Astrocyte (in vitro differentiated cells and primary cell): Measurements from ENCODE around the gene SPATA24. TPM values are rescaled to one million over a fixed set of nuclear protein-coding genes. Genes with fewer than 3 reads are reported as not detected.

Source experiments
- DNase-seq: peaks from one replicate; pipeline ENCODE4 v3.0.0-alpha.2; 2010; ENCODE audit warnings: low read depth
- FAIRE-seq: peaks from 2 replicates; lab custom pipeline; 2011; peaks lifted over from hg19 to GRCh38; lab: Jason Lieb, UNC
- H2AFZ ChIP-seq: 2 replicates; pipeline ENCODE4 v1.6.0; 2012; ENCODE audit warnings: low read depth, low read length, inconsistent platforms
- H3K27ac ChIP-seq: 2 replicates; pipeline ENCODE4 v1.5.1; 2011; ENCODE audit warnings: low read depth, low read length, inconsistent platforms
- H3K27me3 ChIP-seq: 2 replicates; pipeline ENCODE4 v1.6.0; 2011; ENCODE audit warnings: low read length, inconsistent platforms; ENCODE audit not compliant: insufficient read depth
- H3K36me3 ChIP-seq: 2 replicates; pipeline ENCODE4 v1.5.1; 2011; ENCODE audit warnings: low read length, inconsistent platforms; ENCODE audit not compliant: insufficient read depth
- H3K4me1 ChIP-seq: 2 replicates; pipeline ENCODE4 v1.5.1; 2011; ENCODE audit warnings: low read length, inconsistent platforms; ENCODE audit not compliant: insufficient read depth
- H3K4me2 ChIP-seq: 2 replicates; pipeline ENCODE4 v1.6.0; 2012; ENCODE audit warnings: low read length, inconsistent platforms
- H3K4me3 ChIP-seq: 2 replicates; pipeline ENCODE4 v1.5.1; 2011; ENCODE audit warnings: low read depth, mild to moderate bottlenecking, low read length, inconsistent platforms; ENCODE audit not compliant: insufficient read depth
- H3K79me2 ChIP-seq: 2 replicates; pipeline ENCODE4 v1.6.0; 2012; ENCODE audit warnings: mild to moderate bottlenecking, low read length, inconsistent platforms; ENCODE audit not compliant: insufficient read depth
- H3K9ac ChIP-seq: 2 replicates; pipeline ENCODE4 v1.6.0; 2012; ENCODE audit warnings: mild to moderate bottlenecking, low read length, inconsistent platforms
- H3K9me3 ChIP-seq: 2 replicates; pipeline ENCODE4 v1.5.1; 2012; ENCODE audit warnings: low read depth, mild to moderate bottlenecking, low read length, inconsistent platforms; ENCODE audit not compliant: insufficient read depth
- H4K20me1 ChIP-seq: 2 replicates; pipeline ENCODE4 v1.6.0; 2012; ENCODE audit warnings: low read length, inconsistent platforms; ENCODE audit not compliant: insufficient read depth
- H3K27ac Mint-ChIP-seq: one replicate; pipeline ENCODE4 v1.8.0; 2021; ENCODE audit warnings: mild to moderate bottlenecking, mixed read lengths; ENCODE audit not compliant: unreplicated experiment
- H3K27me3 Mint-ChIP-seq: one replicate; pipeline ENCODE4 v1.8.0; 2021; ENCODE audit warnings: low read depth, mixed read lengths; ENCODE audit not compliant: unreplicated experiment
- H3K36me3 Mint-ChIP-seq: one replicate; pipeline ENCODE4 v1.8.0; 2021; ENCODE audit warnings: low read depth, mixed read lengths; ENCODE audit not compliant: unreplicated experiment
- H3K4me1 Mint-ChIP-seq: one replicate; pipeline ENCODE4 v1.8.0; 2021; ENCODE audit warnings: low read depth, mixed read lengths; ENCODE audit not compliant: unreplicated experiment
- H3K4me3 Mint-ChIP-seq: one replicate; pipeline ENCODE4 v1.8.0; 2021; ENCODE audit warnings: mild to moderate bottlenecking, moderate library complexity, mixed read lengths; ENCODE audit not compliant: unreplicated experiment
- H3K9me3 Mint-ChIP-seq: one replicate; pipeline ENCODE4 v1.8.0; 2021; ENCODE audit warnings: mild to moderate bottlenecking, mixed read lengths; ENCODE audit not compliant: unreplicated experiment
- CTCF ChIP-seq: IDR thresholded peaks from 2 replicates; pipeline ENCODE4 v1.5.1; 2011; ENCODE audit warnings: low read depth, mild to moderate bottlenecking, inconsistent platforms, low read length, moderate library complexity; ENCODE audit not compliant: insufficient read depth
- EZH2 ChIP-seq: IDR thresholded peaks from 2 replicates; pipeline ENCODE4 v1.6.1; 2012; ENCODE audit warnings: mild to moderate bottlenecking, low read length, inconsistent platforms; ENCODE audit not compliant: insufficient read depth
- total RNA-seq: library from RNA; stranded (reverse); gene quantifications from 2 replicates; pipeline ENCODE4 v1.2.1, GENCODE V29; 2021

The SPATA24 gene
- total RNA-seq, 1 donor from 2014 or later = 5.2 TPM

DNA sequence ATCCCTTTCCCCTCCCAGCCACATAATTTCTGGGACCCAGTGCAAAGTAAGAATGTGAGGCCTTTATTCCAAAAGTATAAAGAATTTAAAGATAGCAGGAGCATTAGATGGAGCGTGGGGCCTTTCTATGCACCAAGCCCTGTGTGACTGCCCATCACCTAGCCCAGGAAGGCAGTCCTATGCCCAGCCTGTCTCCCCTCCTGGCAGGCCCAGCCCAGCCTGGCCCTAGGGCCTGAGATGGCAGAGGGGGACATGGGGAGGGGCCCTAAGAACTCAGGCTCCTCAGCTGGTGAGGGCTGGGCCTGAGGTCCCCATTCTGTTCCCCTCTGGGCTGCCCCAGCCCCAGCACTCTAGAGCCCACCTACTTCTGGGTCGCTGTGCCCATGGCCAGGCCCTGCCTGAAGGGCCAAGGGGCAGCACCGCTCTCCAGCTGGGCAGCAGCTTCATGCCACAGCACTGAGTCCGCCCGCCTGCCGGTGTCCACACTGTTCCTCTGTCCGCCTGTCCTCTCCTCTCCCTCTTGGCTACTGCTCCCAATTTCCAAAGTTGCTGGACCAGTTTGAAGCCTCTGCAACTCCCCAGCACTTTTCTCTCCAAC, 19.8 kb downstream of the SPATA24 start:
- no peak for FAIRE-seq

DNA sequence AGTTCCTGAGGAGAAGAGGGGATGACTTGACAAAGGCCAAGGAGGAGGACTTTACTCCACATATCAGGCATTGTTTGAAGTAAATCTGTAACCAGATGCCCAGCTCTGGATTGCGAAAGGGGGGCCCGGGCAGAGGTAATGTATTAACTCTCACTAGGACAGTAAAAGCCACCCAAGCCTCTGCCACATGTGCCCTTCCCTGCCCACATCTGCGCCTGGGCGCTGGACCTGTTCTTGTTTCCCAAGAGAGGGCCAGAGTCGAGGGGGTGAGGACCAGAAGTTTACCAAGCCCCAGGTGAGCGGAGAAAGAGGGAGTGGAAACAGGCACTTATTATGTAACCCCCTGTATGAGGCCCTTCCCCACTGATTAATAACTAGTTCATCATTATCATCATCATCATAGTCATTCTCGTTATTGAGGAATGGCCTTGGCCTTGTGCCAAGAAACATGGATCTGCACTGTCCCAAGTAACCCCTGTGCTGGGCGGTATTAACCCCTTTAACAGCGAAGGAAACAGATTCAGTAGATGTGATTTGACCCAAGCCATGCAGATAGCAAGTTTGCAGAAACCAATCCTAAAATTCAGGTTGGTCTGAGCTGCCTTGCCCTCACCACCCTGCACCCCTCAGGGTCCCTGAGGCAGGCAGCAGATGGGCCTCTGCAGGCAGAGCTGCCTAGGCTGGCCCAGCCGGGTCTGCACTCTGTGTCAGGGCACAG, 20.5 kb downstream of the SPATA24 start, which contains the start of gene SLC23A1:
TSS of gene SLC23A1 (minus strand) at position 23 of the 718 bp plus-strand sequence. CDS start 44 bp downstream, outside the sequence.
- H3K4me1 Mint-ChIP-seq = no peaks in the 10 kb centered on the region
- peaks cover 16% of the 10 kb centered on the region for H3K27me3 Mint-ChIP-seq
- Histone ChIP-seq H4K20me1 (peaks cover 7% of the 10 kb centered on the region), H3K9me3 (no peaks in the 10 kb centered on the region), H3K9ac (no peak within 1 kb of the TSS), H3K27ac (no peak within 1 kb of the TSS), H3K4me2 (no peak within 1 kb of the TSS), H3K36me3 (no peaks in the 10 kb centered on the region), H3K4me3 (no peak within 1 kb of the TSS), H2AFZ (no peak within 1 kb of the TSS), H3K27me3 (no peaks in the 10 kb centered on the region), H3K79me2 (no peaks in the 10 kb centered on the region), H3K4me1 (no peaks in the 10 kb centered on the region)
- no peaks in the 10 kb centered on the region for H3K9me3 Mint-ChIP-seq
- peaks cover 8% of the 10 kb centered on the region for H3K36me3 Mint-ChIP-seq
- H3K4me3 Mint-ChIP-seq = no peak within 1 kb of the TSS
- FAIRE-seq (no peak), DNase-seq (no peak)
- no peak within 1 kb of the TSS for H3K27ac Mint-ChIP-seq
- TF ChIP-seq CTCF = no peak
- no peak for TF ChIP-seq EZH2

More for the DNA sequence above, 19.8 kb downstream of the SPATA24 start:
- Histone ChIP-seq H3K36me3 (no peaks in the 10 kb centered on the region), H3K27me3 (no peaks in the 10 kb centered on the region), H3K4me3 (no peak overlapping the region), H3K4me1 (no peaks in the 10 kb centered on the region), H3K27ac (no peak overlapping the region), H4K20me1 (peaks cover 6% of the 10 kb centered on the region), H2AFZ (no peak overlapping the region), H3K9me3 (no peaks in the 10 kb centered on the region), H3K9ac (no peak overlapping the region), H3K79me2 (no peaks in the 10 kb centered on the region), H3K4me2 (no peak overlapping the region)
- Mint-ChIP-seq H3K4me1 (no peaks in the 10 kb centered on the region), H3K36me3 (peaks cover 7% of the 10 kb centered on the region), H3K27me3 (peaks cover 16% of the 10 kb centered on the region), H3K27ac (peak overlapping the region; percentile 20), H3K9me3 (no peaks in the 10 kb centered on the region), H3K4me3 (no peak overlapping the region)
- DNase-seq = no peak
- no peak for TF ChIP-seq EZH2
- TF ChIP-seq CTCF = no peak

DNA sequence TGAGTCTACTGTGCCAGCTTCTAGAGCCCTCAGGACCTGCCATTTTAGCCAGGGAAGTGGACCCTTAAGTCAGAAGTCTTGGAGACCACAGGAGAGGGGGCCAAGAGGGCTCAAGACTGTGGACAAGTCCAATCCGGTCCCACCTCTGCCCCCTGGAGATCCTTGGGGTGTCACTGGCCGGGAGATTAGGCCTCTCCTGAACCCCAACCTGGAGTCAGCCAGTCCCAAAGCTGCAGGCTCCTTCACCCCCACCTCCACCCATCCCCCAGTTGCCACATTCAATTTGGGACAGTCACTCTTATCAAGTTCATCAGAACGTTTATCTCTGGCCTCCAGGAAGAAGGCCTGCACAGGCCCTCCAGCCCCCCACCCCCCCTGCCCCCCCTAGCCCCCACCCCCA, 21.1 kb downstream of the SPATA24 start:
- H3K4me1 Mint-ChIP-seq = no peaks in the 10 kb centered on the region
- Histone ChIP-seq H3K27me3 (no peaks in the 10 kb centered on the region), H3K4me2 (no peak overlapping the region), H3K4me3 (no peak overlapping the region), H3K27ac (no peak overlapping the region), H3K4me1 (no peaks in the 10 kb centered on the region), H3K36me3 (no peaks in the 10 kb centered on the region), H2AFZ (no peak overlapping the region), H3K9ac (no peak overlapping the region), H3K9me3 (no peaks in the 10 kb centered on the region), H3K79me2 (no peaks in the 10 kb centered on the region), H4K20me1 (peaks cover 7% of the 10 kb centered on the region)
- FAIRE-seq (no peak), DNase-seq (no peak)
- H3K4me3 Mint-ChIP-seq = no peak overlapping the region
- no peaks in the 10 kb centered on the region for H3K9me3 Mint-ChIP-seq
- H3K27me3 Mint-ChIP-seq = peaks cover 16% of the 10 kb centered on the region
- peaks cover 8% of the 10 kb centered on the region for H3K36me3 Mint-ChIP-seq
- TF ChIP-seq CTCF (no peak), EZH2 (no peak)
- H3K27ac Mint-ChIP-seq = no peak overlapping the region
